GM12801 (cell line): ENCODE data around the gene KRTAP16-1.
"Not testable (repeated sequence)": the region's sequence is repeated elsewhere in the genome, so short reads cannot be mapped to it uniquely, and the experiment has no call there.

Experiments
- TF ChIP-seq, protein P1 (sequence below): IDR thresholded peaks from one replicate; pipeline ENCODE4 v1.5.1; 2011; ENCODE audit warnings: control low read depth; ENCODE audit not compliant: insufficient read length; ENCODE audit errors: extremely low read depth

The KRTAP16-1 gene, protein sequence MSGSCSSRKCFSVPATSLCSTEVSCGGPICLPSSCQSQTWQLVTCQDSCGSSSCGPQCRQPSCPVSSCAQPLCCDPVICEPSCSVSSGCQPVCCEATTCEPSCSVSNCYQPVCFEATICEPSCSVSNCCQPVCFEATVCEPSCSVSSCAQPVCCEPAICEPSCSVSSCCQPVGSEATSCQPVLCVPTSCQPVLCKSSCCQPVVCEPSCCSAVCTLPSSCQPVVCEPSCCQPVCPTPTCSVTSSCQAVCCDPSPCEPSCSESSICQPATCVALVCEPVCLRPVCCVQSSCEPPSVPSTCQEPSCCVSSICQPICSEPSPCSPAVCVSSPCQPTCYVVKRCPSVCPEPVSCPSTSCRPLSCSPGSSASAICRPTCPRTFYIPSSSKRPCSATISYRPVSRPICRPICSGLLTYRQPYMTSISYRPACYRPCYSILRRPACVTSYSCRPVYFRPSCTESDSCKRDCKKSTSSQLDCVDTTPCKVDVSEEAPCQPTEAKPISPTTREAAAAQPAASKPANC

DNA sequence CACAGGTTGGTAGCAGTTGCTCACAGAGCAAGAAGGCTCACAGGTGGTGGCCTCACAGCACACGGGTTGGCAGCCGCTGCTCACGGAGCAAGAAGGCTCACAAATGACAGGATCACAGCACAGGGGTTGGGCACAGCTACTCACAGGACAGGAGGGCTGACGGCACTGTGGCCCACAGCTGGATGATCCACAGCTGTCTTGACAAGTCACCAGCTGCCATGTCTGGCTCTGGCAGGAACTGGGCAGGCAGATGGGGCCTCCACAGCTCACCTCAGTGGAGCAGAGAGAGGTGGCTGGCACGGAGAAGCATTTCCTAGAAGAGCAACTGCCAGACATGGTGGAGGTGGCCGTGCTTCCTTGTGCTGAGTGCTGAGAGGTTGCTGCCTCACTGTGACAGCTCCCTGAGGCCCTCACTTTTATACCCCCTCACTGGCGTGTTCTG lies at the start of gene KRTAP16-1:
Gene KRTAP16-1 (minus strand): TSS at position 392 of the 442 bp plus-strand sequence. CDS start 56 bp downstream, at position 336.
- TF ChIP-seq, protein P1, sequence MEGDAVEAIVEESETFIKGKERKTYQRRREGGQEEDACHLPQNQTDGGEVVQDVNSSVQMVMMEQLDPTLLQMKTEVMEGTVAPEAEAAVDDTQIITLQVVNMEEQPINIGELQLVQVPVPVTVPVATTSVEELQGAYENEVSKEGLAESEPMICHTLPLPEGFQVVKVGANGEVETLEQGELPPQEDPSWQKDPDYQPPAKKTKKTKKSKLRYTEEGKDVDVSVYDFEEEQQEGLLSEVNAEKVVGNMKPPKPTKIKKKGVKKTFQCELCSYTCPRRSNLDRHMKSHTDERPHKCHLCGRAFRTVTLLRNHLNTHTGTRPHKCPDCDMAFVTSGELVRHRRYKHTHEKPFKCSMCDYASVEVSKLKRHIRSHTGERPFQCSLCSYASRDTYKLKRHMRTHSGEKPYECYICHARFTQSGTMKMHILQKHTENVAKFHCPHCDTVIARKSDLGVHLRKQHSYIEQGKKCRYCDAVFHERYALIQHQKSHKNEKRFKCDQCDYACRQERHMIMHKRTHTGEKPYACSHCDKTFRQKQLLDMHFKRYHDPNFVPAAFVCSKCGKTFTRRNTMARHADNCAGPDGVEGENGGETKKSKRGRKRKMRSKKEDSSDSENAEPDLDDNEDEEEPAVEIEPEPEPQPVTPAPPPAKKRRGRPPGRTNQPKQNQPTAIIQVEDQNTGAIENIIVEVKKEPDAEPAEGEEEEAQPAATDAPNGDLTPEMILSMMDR = no peak

DNA sequence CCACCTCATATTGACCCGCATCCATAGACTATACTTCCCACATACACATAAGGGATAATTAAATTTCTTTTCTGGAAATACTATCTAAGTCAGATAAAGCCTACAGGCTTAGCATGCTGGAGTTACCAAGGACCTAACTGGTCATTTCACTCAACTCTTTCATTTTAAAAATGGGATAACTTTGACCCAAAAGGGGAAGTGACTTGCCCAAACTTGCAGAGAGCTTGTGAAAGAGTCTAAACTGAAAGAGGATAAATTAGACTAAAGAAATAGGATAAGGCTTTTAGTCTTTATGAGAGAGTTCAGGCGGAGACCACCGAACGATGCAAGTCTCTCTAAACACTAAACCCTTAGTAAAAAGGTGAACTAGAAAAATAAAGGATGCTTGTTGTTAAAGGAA lies 45.4 kb upstream of the KRTAP16-1 start:
- TF ChIP-seq, protein P1 = no peak

DNA sequence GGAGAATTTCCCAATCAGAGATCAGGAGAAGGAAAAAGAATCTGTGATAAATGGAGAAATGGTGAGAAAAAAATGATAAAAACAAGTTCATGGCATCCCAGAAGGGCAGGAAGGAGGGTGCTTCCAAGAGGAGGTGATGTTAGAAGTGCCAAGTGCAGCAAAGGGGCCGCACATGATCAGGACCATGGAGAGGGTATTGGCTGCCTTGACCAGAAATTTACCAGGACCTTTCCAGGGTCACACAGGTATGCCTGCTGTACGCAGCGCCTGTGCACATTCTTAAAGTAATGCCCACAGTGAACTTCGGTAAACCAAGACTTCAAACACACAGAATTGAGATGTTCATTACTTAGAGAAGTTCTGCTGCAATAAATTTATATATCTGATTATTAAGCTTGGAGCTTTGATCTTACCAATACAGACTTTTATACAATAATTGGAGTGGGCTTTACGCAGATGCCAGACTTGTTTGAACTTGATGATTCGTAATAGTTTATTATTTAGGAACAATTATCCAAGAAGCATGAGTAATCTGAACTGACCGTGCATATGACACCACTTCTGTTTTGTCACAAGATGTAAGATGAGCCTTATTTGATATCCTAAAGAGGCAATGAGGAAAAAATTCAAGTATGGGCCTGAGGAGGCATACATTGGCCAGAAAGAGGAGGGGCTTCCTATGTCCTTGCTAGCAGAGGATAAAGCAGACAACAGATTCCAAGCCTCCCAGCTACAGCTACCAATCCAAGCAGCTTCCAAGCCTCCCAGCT lies 43.7 kb upstream of the KRTAP16-1 start:
- TF ChIP-seq, protein P1 = no peak

DNA sequence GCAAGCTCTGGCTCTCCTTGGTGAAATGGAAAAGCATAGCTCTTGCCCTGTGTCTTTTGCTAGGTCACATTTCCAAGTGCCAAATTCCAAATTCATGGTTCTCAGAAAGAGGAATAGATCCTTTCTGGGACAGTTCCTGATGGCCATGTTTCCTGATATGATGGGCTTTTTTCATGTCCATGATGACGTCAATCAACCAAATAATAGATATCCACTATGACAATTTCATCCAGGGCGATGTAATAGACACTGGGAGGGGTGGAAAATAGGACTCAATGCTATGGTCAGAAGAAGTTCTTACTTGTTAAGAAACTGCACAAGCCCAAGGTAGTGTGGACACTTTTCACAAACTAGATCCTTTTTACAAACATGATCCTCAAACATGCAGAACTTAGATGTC lies 42.1 kb upstream of the KRTAP16-1 start:
- TF ChIP-seq, protein P1 = no peak

DNA sequence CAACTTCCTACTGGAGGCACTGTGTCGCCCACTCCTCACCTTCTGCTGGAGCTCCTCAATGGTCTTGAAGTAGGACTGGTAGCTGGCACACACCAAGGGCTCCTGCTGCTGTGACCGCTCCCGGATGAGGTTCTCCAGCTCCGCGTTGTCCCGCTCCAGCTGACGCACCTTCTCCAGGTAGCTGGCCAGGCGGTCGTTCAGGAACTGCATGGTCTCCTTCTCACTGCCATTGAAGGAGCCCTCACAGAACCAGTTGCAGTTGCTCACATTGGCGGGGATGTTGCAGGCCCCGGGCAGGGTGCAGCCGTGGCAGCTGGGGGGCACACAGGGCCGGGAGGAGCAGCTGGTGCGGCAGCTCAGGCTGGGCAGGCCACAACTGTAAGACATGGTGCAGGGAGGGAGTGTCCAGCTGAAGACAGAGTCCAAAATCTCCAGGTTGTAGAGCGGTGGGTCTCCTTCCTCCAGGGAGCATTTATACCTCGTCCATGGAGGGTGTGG lies 41.3 kb upstream of the KRTAP16-1 start, which contains the start of gene KRT33A:
Gene KRT33A (minus strand): TSS at position 448 of the 498 bp plus-strand sequence. CDS start 61 bp downstream, at position 387.
- TF ChIP-seq, protein P1 = not testable (repeated sequence)

DNA sequence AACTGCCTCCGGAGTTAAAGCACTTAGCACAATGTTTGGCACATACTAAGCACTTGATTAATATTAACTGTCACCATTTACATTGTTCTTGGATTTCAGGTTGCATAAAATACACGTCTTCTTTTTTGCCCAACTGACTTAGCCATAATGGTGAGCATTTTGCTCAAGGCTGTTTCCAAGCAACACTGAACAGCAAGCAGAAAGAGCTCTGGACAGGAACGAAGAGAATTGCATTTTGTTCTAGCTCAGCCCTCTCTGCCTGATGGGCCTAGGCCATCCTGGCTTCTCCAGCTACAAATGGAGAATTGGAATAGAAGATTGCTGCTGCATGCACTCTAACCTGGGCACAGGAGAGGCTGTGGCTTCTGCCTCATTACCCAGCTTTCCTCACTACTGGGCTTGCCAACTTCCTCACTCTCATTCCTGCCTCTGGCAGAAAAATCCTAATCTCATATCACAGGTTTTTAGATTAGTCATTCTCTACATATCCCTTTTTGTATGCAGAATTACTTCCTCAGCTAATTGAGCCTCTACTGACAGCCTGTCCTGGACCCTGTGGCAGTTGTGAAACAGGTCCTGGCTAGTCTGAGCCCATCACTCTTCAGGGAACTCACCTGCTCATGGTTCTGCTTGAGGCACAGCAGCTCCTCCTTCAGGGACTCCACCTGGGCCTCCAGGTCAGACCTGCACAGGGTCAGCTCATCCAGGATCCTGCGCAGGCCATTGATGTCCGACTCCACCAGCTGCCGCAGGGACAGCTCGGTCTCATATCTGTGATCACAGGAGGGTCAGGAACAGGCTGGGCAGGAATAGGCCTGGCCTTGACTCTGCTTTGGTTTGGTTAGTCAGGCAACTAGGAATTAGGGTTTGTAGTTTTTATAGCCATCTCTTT lies 39.0 kb upstream of the KRTAP16-1 start:
- TF ChIP-seq, protein P1 = no peak
